Activated CD4-positive, alpha-beta T cell treated with anti-CD3 and anti-CD28 coated beads, Interleukin-2, amount 10 ng/mL, durations not matched to agents 24 days and 14 days (primary cell): ENCODE results near the gene LMO3. TPM values are rescaled to one million over a fixed set of nuclear protein-coding genes. Genes with fewer than 3 reads are reported as not detected.

Experiments
- DNase-seq: peaks from one replicate; pipeline ENCODE4 v3.0.0; 2022
- H3K27ac Mint-ChIP-seq: one replicate; pipeline ENCODE4 v1.8.0; 2022; ENCODE audit warnings: mild to moderate bottlenecking, mixed read lengths
- H3K27me3 Mint-ChIP-seq: one replicate; pipeline ENCODE4 v1.8.0; 2022; ENCODE audit warnings: mixed read lengths
- H3K36me3 Mint-ChIP-seq: one replicate; pipeline ENCODE4 v1.8.0; 2022; ENCODE audit warnings: low read depth, mild to moderate bottlenecking, mixed read lengths
- H3K4me1 Mint-ChIP-seq: one replicate; pipeline ENCODE4 v1.8.0; 2021; ENCODE audit warnings: mixed read lengths
- H3K4me3 Mint-ChIP-seq: one replicate; pipeline ENCODE4 v1.8.0; 2022; ENCODE audit warnings: mild to moderate bottlenecking, moderate library complexity, mixed read lengths
- H3K9me3 Mint-ChIP-seq: one replicate; pipeline ENCODE4 v1.8.0; 2021; ENCODE audit warnings: mixed read lengths
- intact Hi-C: fragments of 100-400 bp; cut with micrococcal nuclease; formaldehyde crosslinking; loops from one replicate; pipeline ENCODE4 v1.15.1; 2023
- total RNA-seq: library from RNA; stranded (reverse); gene quantifications from 2 replicates; pipeline ENCODE4 v1.2.3, GENCODE V29; 2022

The LMO3 gene
- total RNA-seq, result not detected in 2 replicates

- no peaks in the 10 kb centered on the region for H3K9me3 Mint-ChIP-seq
- H3K27ac Mint-ChIP-seq, result no peak within 1 kb of the TSS
- peaks cover 6% of the 10 kb centered on the region for H3K4me1 Mint-ChIP-seq
- peaks cover 55% of the 10 kb centered on the region for H3K27me3 Mint-ChIP-seq
- intact Hi-C loops, result no loop called here
- peak within 1 kb of the TSS; percentile 51 for H3K4me3 Mint-ChIP-seq
- no peaks in the 10 kb centered on the region for H3K36me3 Mint-ChIP-seq
- no peak for DNase-seq
Measured at GRCh38 chr12:16606117-16606200, at the start of gene LMO3. Gene LMO3 (minus strand): TSS chr12:16606162. CDS start chr12:16600860, 5,302 bp downstream.

- H3K9me3 Mint-ChIP-seq, result peaks cover 5% of the 10 kb centered on the region
- intact Hi-C loops, result no loop called here
- H3K27ac Mint-ChIP-seq, result no peak overlapping the region
- no peak for DNase-seq
- no peaks in the 10 kb centered on the region for H3K36me3 Mint-ChIP-seq
- no peak overlapping the region for H3K4me3 Mint-ChIP-seq
- H3K4me1 Mint-ChIP-seq, result no peaks in the 10 kb centered on the region
- H3K27me3 Mint-ChIP-seq, result no peaks in the 10 kb centered on the region
Measured at GRCh38 chr12:16636435-16637055, 30.6 kb upstream of the LMO3 start.

GRCh38 chr12:16634786-16635185 is 28.8 kb upstream of the LMO3 start:
- Mint-ChIP-seq H3K36me3 (no peaks in the 10 kb centered on the region), H3K4me3 (no peak overlapping the region), H3K27ac (no peak overlapping the region), H3K4me1 (no peaks in the 10 kb centered on the region), H3K27me3 (no peaks in the 10 kb centered on the region), H3K9me3 (peaks cover 3% of the 10 kb centered on the region)
- no peak for DNase-seq
- intact Hi-C loops, result no loop called here

GRCh38 chr12:16626991-16627390 is 21.0 kb upstream of the LMO3 start:
- no peaks in the 10 kb centered on the region for H3K4me1 Mint-ChIP-seq
- H3K27me3 Mint-ChIP-seq, result no peaks in the 10 kb centered on the region
- no peak overlapping the region for H3K27ac Mint-ChIP-seq
- no peak for DNase-seq
- H3K9me3 Mint-ChIP-seq, result no peaks in the 10 kb centered on the region
- H3K36me3 Mint-ChIP-seq, result no peaks in the 10 kb centered on the region
- intact Hi-C loops, result no loop called here
- no peak overlapping the region for H3K4me3 Mint-ChIP-seq

GRCh38 chr12:16622338-16622737 is 16.4 kb upstream of the LMO3 start:
- no peak overlapping the region for H3K27ac Mint-ChIP-seq
- no peak for DNase-seq
- intact Hi-C loops, result no loop called here
- no peaks in the 10 kb centered on the region for H3K9me3 Mint-ChIP-seq
- H3K36me3 Mint-ChIP-seq, result no peaks in the 10 kb centered on the region
- no peaks in the 10 kb centered on the region for H3K4me1 Mint-ChIP-seq
- H3K4me3 Mint-ChIP-seq, result no peak overlapping the region
- no peaks in the 10 kb centered on the region for H3K27me3 Mint-ChIP-seq

GRCh38 chr12:16619537-16619936 is 13.6 kb upstream of the LMO3 start:
- Mint-ChIP-seq H3K36me3 (no peaks in the 10 kb centered on the region), H3K4me3 (no peak overlapping the region), H3K4me1 (no peaks in the 10 kb centered on the region)

GRCh38 chr12:16618256-16618655 is 12.3 kb upstream of the LMO3 start:
- no peak overlapping the region for H3K27ac Mint-ChIP-seq
- no peaks in the 10 kb centered on the region for H3K4me1 Mint-ChIP-seq
- intact Hi-C loops, result no loop called here
- H3K4me3 Mint-ChIP-seq, result no peak overlapping the region
- no peaks in the 10 kb centered on the region for H3K36me3 Mint-ChIP-seq
- no peak for DNase-seq
- no peaks in the 10 kb centered on the region for H3K9me3 Mint-ChIP-seq
- no peaks in the 10 kb centered on the region for H3K27me3 Mint-ChIP-seq

More at GRCh38 chr12:16619537-16619936, 13.6 kb upstream of the LMO3 start:
- intact Hi-C loops, result no loop called here
- Mint-ChIP-seq H3K9me3 (no peaks in the 10 kb centered on the region), H3K27me3 (no peaks in the 10 kb centered on the region), H3K27ac (no peak overlapping the region)
- no peak for DNase-seq

- intact Hi-C loops, result no loop called here
- Mint-ChIP-seq H3K9me3 (no peaks in the 10 kb centered on the region), H3K27me3 (peaks cover 16% of the 10 kb centered on the region), H3K4me3 (no peak overlapping the region), H3K4me1 (peaks cover 3% of the 10 kb centered on the region), H3K27ac (no peak overlapping the region), H3K36me3 (no peaks in the 10 kb centered on the region)
- DNase-seq, result no peak
Measured at GRCh38 chr12:16613199-16613598, 7.2 kb upstream of the LMO3 start.

GRCh38 chr12:16612647-16613046 is 6.7 kb upstream of the LMO3 start:
- Mint-ChIP-seq H3K9me3 (no peaks in the 10 kb centered on the region), H3K4me3 (no peak overlapping the region), H3K27ac (no peak overlapping the region), H3K27me3 (peaks cover 20% of the 10 kb centered on the region), H3K4me1 (peaks cover 3% of the 10 kb centered on the region), H3K36me3 (no peaks in the 10 kb centered on the region)
- intact Hi-C loops, result no loop called here
- no peak for DNase-seq

- no peaks in the 10 kb centered on the region for H3K36me3 Mint-ChIP-seq
- H3K4me3 Mint-ChIP-seq, result no peak overlapping the region
- no peak for DNase-seq
- H3K9me3 Mint-ChIP-seq, result no peaks in the 10 kb centered on the region
- peaks cover 3% of the 10 kb centered on the region for H3K4me1 Mint-ChIP-seq
- H3K27me3 Mint-ChIP-seq, result peaks cover 35% of the 10 kb centered on the region
- H3K27ac Mint-ChIP-seq, result no peak overlapping the region
- intact Hi-C loops, result no loop called here
Measured at GRCh38 chr12:16611146-16611545, 5.2 kb upstream of the LMO3 start.

- Mint-ChIP-seq H3K4me3 (no peak overlapping the region), H3K4me1 (peaks cover 4% of the 10 kb centered on the region), H3K9me3 (no peaks in the 10 kb centered on the region), H3K27me3 (peaks cover 39% of the 10 kb centered on the region), H3K36me3 (no peaks in the 10 kb centered on the region), H3K27ac (no peak overlapping the region)
- DNase-seq, result no peak
- intact Hi-C loops, result no loop called here
Measured at GRCh38 chr12:16610743-16611142, 4.8 kb upstream of the LMO3 start.

GRCh38 chr12:16610001-16610585 is 4.1 kb upstream of the LMO3 start:
- no peaks in the 10 kb centered on the region for H3K9me3 Mint-ChIP-seq
- peaks cover 42% of the 10 kb centered on the region for H3K27me3 Mint-ChIP-seq
- intact Hi-C loops, result no loop called here
- no peak overlapping the region for H3K4me3 Mint-ChIP-seq
- H3K36me3 Mint-ChIP-seq, result no peaks in the 10 kb centered on the region
- no peak overlapping the region for H3K27ac Mint-ChIP-seq
- DNase-seq, result no peak
- peaks cover 6% of the 10 kb centered on the region for H3K4me1 Mint-ChIP-seq

GRCh38 chr12:16608946-16609539 is 3.1 kb upstream of the LMO3 start:
- H3K27ac Mint-ChIP-seq, result no peak overlapping the region
- no peaks in the 10 kb centered on the region for H3K9me3 Mint-ChIP-seq
- H3K4me3 Mint-ChIP-seq, result no peak overlapping the region
- no peak for DNase-seq
- peaks cover 50% of the 10 kb centered on the region for H3K27me3 Mint-ChIP-seq
- intact Hi-C loops, result no loop called here
- H3K4me1 Mint-ChIP-seq, result peaks cover 6% of the 10 kb centered on the region
- H3K36me3 Mint-ChIP-seq, result no peaks in the 10 kb centered on the region

- Mint-ChIP-seq H3K4me1 (peaks cover 6% of the 10 kb centered on the region), H3K27me3 (peaks cover 55% of the 10 kb centered on the region), H3K4me3 (no peak overlapping the region), H3K36me3 (no peaks in the 10 kb centered on the region), H3K27ac (no peak overlapping the region), H3K9me3 (no peaks in the 10 kb centered on the region)
- intact Hi-C loops, result no loop called here
- DNase-seq, result no peak
Measured at GRCh38 chr12:16607906-16608775, 2.2 kb upstream of the LMO3 start.
